Measurements from ENCODE around the gene HP. TPM values are rescaled to one million over a fixed set of nuclear protein-coding genes. Genes with fewer than 3 reads are reported as not detected.

Gene HP
- total and polyA plus RNA-seq, 3 donors from 2014 or later, result 0.25 to 35.1 TPM; not detected in 1

DNA sequence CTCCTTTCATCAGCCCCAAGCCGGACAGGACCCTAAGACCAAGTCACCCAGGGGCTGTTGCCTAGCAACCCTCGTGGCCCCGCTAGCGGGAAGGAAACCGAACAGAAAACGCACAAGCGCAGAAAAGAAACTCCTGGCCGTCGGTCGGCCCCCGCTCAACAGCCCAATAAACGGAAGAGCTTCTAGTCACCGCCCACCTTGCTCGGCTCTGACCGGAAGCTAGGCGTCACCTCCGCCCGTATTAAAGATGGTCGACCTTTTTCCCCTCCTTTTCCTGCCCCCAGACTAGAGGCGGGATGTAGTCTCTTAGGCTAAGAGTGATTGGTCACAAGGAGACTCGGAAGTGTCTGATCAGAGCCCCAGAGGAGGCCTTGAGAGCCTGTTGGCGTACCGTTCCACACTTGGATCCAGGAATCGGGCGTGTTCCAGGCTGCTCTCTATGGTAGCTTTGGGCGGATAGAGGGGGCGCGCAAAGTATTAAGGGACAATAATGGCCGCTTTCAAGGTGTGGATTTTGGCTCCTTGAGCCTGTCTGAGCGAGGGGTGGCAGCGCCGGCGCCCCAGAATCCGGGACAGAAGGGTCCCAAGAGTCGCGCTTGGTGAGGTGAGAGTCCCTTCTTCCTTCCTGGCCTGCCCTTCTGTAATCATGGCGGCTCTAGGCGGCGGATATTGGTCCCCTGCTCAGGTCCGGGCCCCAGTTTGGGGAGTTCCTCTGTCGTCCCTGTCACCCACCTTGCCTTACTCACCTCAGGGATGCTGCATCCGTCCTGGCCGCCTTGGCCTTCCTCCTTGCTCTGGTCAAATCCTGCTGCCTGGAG, 39.4 kb downstream of the HP start, which contains the start of the genes DHX38 and TXNL4B:
TSS of gene DHX38 (plus strand) at position 400 of the 818 bp plus-strand sequence. CDS start 2,311 bp downstream, outside the sequence.
TSS of gene TXNL4B (minus strand) at position 173 of the 818 bp plus-strand sequence. CDS start 2,871 bp downstream, outside the sequence.
- Histone ChIP-seq H3K27ac (peak within 1 kb of the TSS; percentile 91 to 94), H3K4me1 (peaks cover 23% of the 10 kb centered on the region), H3K36me3 (ENCODE audit: low read depth, missing control alignments) (no peaks in the 10 kb centered on the region), H3K4me3 (peak within 1 kb of the TSS; percentile 78 to 91), H3K27me3 (no peaks in the 10 kb centered on the region), H3K9me3 (no peaks in the 10 kb centered on the region)
- intact Hi-C loops (cut with DNase I; ENCODE audit: low total_unique reads), result no loop called here
- peak; percentile 98 for DNase-seq
- WGBS, 2 donors, result 0 to 1% methylated on average over 18 to 43 of the region's 43 CpGs
- peak; percentile 37 for TF ChIP-seq POLR2A (IDR thresholded peaks at IDR 0.05)
- TF ChIP-seq, protein P1, sequence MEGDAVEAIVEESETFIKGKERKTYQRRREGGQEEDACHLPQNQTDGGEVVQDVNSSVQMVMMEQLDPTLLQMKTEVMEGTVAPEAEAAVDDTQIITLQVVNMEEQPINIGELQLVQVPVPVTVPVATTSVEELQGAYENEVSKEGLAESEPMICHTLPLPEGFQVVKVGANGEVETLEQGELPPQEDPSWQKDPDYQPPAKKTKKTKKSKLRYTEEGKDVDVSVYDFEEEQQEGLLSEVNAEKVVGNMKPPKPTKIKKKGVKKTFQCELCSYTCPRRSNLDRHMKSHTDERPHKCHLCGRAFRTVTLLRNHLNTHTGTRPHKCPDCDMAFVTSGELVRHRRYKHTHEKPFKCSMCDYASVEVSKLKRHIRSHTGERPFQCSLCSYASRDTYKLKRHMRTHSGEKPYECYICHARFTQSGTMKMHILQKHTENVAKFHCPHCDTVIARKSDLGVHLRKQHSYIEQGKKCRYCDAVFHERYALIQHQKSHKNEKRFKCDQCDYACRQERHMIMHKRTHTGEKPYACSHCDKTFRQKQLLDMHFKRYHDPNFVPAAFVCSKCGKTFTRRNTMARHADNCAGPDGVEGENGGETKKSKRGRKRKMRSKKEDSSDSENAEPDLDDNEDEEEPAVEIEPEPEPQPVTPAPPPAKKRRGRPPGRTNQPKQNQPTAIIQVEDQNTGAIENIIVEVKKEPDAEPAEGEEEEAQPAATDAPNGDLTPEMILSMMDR (IDR thresholded peaks at IDR 0.05), result no peak

DNA sequence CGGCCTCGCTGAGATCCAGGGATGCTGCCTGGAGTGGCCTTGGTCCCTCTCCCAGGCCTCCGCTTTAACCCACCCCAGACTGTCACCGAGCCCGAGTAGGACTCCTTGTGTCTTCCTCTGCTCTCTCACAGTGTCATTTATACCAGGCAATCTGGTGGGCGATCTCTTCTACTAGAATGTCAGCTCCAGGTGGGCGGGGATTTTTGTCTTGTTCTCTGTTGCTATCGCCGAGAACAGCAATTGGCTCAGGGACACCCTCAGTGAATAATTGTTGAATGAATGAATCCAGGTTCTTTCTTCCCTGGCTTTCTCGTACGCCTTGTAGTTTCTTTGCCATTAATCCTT, 39.9 kb downstream of the HP start:
- Histone ChIP-seq H3K4me1 (peaks cover 23% of the 10 kb centered on the region), H3K4me3 (peak overlapping the region; percentile 78 to 91), H3K36me3 (ENCODE audit: low read depth, missing control alignments) (no peaks in the 10 kb centered on the region), H3K9me3 (no peaks in the 10 kb centered on the region), H3K27me3 (no peaks in the 10 kb centered on the region), H3K27ac (peak overlapping the region; percentile 91 to 94)
- WGBS, 2 donors, result 0% methylated on average over 11 of the region's 11 CpGs
- TF ChIP-seq, protein P1 (IDR thresholded peaks at IDR 0.05), result no peak
- TF ChIP-seq POLR2A (IDR thresholded peaks at IDR 0.05), result no peak
- no peak for DNase-seq
- intact Hi-C loops (cut with DNase I; ENCODE audit: low total_unique reads), result no loop called here

DNA sequence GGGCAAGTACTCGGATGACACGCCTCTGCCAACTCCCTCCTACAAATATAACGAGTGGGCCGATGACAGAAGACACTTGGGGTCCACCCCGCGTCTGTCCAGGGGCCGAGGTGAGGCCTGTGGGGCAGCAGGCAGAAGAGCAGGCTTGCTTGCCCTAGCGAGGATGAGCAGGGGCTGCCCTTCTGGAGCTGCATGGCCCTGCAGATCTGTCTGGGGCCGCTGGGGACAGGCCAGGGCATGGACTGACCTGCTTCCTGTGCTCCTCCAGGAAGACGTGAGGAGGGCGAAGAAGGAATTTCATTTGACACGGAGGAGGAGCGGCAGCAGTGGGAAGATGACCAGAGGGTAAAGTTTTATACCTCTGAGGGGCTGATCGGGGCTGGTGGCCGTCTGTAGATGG, 44.6 kb downstream of the HP start:
- DNase-seq, result no peak
- Histone ChIP-seq H3K4me3 (no peak overlapping the region), H3K27ac (no peak overlapping the region), H3K27me3 (no peaks in the 10 kb centered on the region), H3K9me3 (no peaks in the 10 kb centered on the region), H3K36me3 (ENCODE audit: low read depth, missing control alignments) (no peaks in the 10 kb centered on the region), H3K4me1 (peaks cover 14% of the 10 kb centered on the region)
- TF ChIP-seq, protein P1 (IDR thresholded peaks at IDR 0.05), result no peak
- TF ChIP-seq POLR2A (IDR thresholded peaks at IDR 0.05), result no peak
- 74 to 81% methylated on average over 15 of the region's 15 CpGs for whole genome bisulfite sequencing, 2 donors
- intact Hi-C loops (cut with DNase I; ENCODE audit: low total_unique reads), result no loop called here

DNA sequence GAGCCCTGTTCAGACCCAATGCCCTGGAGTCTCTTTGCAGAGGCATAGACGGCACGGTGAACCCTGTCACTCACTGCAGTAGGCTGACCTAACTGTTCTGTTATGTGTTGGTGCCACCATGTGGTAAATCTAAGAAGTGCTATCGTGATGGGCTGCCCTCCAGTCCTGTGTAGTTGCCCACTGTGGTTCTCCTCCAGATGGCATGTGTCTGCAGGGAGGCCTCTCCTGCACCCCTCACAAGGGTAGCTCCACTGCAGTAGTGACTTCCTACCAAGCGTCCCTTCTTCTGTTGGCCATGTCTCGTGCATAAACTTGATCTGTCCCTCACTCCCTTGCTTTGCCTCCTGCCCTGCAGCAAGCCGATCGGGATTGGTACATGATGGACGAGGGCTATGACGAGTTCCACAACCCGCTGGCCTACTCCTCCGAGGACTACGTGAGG, 45.1 kb downstream of the HP start:
- H3K4me3 ChIP-seq, result no peak overlapping the region
- H3K36me3 ChIP-seq (ENCODE audit: low read depth, missing control alignments), result no peaks in the 10 kb centered on the region
- H3K27me3 ChIP-seq, result no peaks in the 10 kb centered on the region
- peaks cover 13% of the 10 kb centered on the region for H3K4me1 ChIP-seq
- DNase-seq, result peak; percentile 75
- H3K27ac ChIP-seq, result no peak overlapping the region
- no peak for TF ChIP-seq POLR2A (IDR thresholded peaks at IDR 0.05)
- TF ChIP-seq, protein P1 (IDR thresholded peaks at IDR 0.05), result peak; percentile 18 to 56 (median 55)
- intact Hi-C loops (cut with DNase I; ENCODE audit: low total_unique reads), result no loop called here
- no peaks in the 10 kb centered on the region for H3K9me3 ChIP-seq
- 67 to 75% methylated on average over 12 of the region's 12 CpGs for WGBS, 2 donors
